Measurements from ENCODE around the gene DES.

The DES gene

DNA sequence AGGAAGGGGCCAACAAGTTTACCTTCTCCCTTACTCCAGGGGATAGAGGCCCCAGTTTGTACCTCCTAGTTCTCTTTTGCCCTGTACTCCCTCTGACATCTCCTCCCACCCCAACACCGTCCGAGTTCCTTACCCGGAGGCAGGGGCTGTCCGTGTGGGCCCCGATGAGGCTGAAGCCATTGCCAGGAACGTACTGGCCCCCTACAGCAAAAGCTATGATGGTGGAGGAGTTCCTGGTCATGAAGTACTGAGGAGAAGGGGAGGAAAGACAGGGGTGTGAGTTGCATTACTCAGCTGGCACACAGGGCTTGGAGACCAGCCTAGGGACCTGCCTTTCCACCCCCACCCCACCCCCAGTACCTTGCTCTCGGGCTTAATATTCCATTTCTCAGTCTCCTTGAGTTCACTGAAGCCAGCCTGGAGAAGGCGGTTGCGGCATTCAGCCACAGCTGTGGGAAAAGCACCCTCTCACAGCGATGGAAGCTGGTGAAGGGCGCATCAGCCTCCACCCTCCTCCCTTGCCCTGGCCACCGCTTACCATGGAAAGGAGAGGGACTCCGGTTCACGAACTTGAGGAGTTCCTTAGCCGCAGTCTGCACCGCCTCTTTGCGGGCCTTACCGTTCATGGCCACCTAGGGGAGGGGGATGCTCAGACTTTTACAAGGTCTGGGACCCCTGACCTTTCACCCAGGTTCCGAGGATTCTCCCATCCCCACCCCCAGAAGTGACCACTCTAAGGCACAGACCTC, 31.5 kb upstream of the DES start:
- DNase-seq = no peak
- H3K4me3 ChIP-seq (ENCODE audit: low read length) = peak overlapping the region; percentile 91
- peak overlapping the region; percentile 74; the same call in 1 of the 2 replicates for H3K27ac ChIP-seq (ENCODE audit: low read length)

GRCh38 chr2:219387306-219388120, 30.7 kb upstream of the DES start, which contains the start of gene DNPEP:
Gene DNPEP, minus strand, starts transcription at chr2:219387912. Its CDS starts 118 bp downstream, at chr2:219387794.
- Histone ChIP-seq H3K4me3 (ENCODE audit: low read length) (peak within 1 kb of the TSS; percentile 91), H3K36me3 (replicated peaks; ENCODE audit: insufficient read depth, low read length) (peaks cover 8% of the 10 kb centered on the region; the same call in 1 of the 2 replicates), H4K20me1 (ENCODE audit: insufficient read depth, low read length) (no peaks in the 10 kb centered on the region), H3K27ac (ENCODE audit: low read length) (peak within 1 kb of the TSS; percentile 74; the same call in 1 of the 2 replicates), H3F3A (ENCODE audit: insufficient read depth, low read length) (peaks cover 5% of the 10 kb centered on the region), H2AFZ (ENCODE audit: low read length) (peak within 1 kb of the TSS; percentile 83), H3K79me2 (ENCODE audit: low read length) (peaks cover 17% of the 10 kb centered on the region), H3K4me1 (ENCODE audit: low read length) (0 out of 2 replicates have a peak, but pooled peaks cover 4% of the 10 kb centered on the region), H3K9me3 (replicated peaks; ENCODE audit: insufficient read depth, low read length) (no peaks in the 10 kb centered on the region), H3K9me2 (replicated peaks; ENCODE audit: insufficient read depth, low read length) (no peaks in the 10 kb centered on the region), H3K27me3 (replicated peaks; ENCODE audit: insufficient read depth, low read length) (no peaks in the 10 kb centered on the region), H3K4me2 (ENCODE audit: low read depth, low read length) (peak within 1 kb of the TSS; percentile 67), H3K9ac (ENCODE audit: low read length) (peak within 1 kb of the TSS; percentile 89)
- no peak for TF ChIP-seq EZH2phosphoT487 (IDR thresholded peaks at IDR 0.05; ENCODE audit: low read length)
- TF ChIP-seq EZH2 (optimal IDR thresholded peaks at IDR 0.05; ENCODE audit: low read depth, low read length) = no peak
- TF ChIP-seq CTCF (IDR thresholded peaks at IDR 0.05; ENCODE audit: low read length) = no peak
- peak; percentile 85 for DNase-seq

More for the DNA sequence above, 31.5 kb upstream of the DES start:
- TF ChIP-seq CTCF (IDR thresholded peaks at IDR 0.05; ENCODE audit: low read length) = no peak
- no peak for TF ChIP-seq EZH2phosphoT487 (IDR thresholded peaks at IDR 0.05; ENCODE audit: low read length)
- TF ChIP-seq EZH2 (optimal IDR thresholded peaks at IDR 0.05; ENCODE audit: low read depth, low read length) = no peak
- Histone ChIP-seq H3K79me2 (ENCODE audit: low read length) (peaks cover 17% of the 10 kb centered on the region), H2AFZ (ENCODE audit: low read length) (peak overlapping the region; percentile 12), H3K9me3 (replicated peaks; ENCODE audit: insufficient read depth, low read length) (no peaks in the 10 kb centered on the region), H3K27me3 (replicated peaks; ENCODE audit: insufficient read depth, low read length) (no peaks in the 10 kb centered on the region), H3K36me3 (replicated peaks; ENCODE audit: insufficient read depth, low read length) (peaks cover 8% of the 10 kb centered on the region; the same call in 1 of the 2 replicates), H3K4me2 (ENCODE audit: low read depth, low read length) (peak overlapping the region; percentile 67), H3K9ac (ENCODE audit: low read length) (peak overlapping the region; percentile 89), H3K9me2 (replicated peaks; ENCODE audit: insufficient read depth, low read length) (no peaks in the 10 kb centered on the region), H4K20me1 (ENCODE audit: insufficient read depth, low read length) (no peaks in the 10 kb centered on the region), H3F3A (ENCODE audit: insufficient read depth, low read length) (peaks cover 5% of the 10 kb centered on the region), H3K4me1 (ENCODE audit: low read length) (0 out of 2 replicates have a peak, but pooled peaks cover 4% of the 10 kb centered on the region)

DNA sequence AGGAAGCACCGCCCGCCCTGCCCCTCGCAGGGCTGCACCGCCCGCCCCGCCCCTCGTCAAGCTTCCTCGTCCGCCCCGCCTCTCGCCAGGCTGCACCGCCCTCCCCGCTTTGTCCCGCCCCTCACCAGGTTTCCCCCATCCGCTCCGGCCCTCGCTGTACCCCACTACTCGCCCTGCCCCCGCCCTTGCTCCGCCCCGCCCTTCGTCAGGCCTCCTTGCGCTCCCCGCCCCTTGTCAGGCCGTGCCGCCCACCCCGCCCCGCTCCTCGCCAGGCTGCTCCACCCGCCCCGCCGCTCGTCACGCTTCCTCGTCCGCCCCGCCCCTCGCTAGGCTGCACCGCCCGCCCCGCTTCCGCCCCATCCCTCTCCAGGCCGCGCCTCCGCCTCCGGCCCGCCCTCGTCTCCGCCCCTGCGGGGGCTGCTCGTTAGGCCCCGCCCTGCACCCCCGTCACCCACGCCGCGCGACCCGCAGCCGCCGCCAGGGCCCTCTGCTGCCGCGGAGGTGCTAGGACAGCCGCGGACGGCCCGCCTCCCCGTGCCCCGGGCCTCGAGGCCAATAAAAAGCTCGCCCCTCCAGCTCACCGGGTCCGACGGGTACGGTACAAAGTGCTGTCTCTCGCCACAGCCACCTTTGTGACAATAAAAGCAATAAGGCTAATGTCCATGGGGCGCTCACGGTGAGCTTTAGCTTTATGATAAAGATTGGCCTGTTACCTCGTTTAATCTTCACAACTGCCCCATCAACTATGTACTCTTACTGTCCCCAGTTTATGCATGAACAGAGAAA, 29.9 kb upstream of the DES start:
- Histone ChIP-seq H3K9me2 (replicated peaks; ENCODE audit: insufficient read depth, low read length) (no peaks in the 10 kb centered on the region), H3K9me3 (replicated peaks; ENCODE audit: insufficient read depth, low read length) (no peaks in the 10 kb centered on the region), H3K4me3 (ENCODE audit: low read length) (peak overlapping the region; percentile 45), H3K36me3 (replicated peaks; ENCODE audit: insufficient read depth, low read length) (peaks cover 8% of the 10 kb centered on the region; the same call in 1 of the 2 replicates), H2AFZ (ENCODE audit: low read length) (peak overlapping the region; percentile 83), H3K27me3 (replicated peaks; ENCODE audit: insufficient read depth, low read length) (no peaks in the 10 kb centered on the region), H4K20me1 (ENCODE audit: insufficient read depth, low read length) (no peaks in the 10 kb centered on the region), H3F3A (ENCODE audit: insufficient read depth, low read length) (peaks cover 5% of the 10 kb centered on the region), H3K27ac (ENCODE audit: low read length) (peak overlapping the region; percentile 0; the same call in 1 of the 2 replicates), H3K9ac (ENCODE audit: low read length) (peak overlapping the region; percentile 6; the same call in 1 of the 2 replicates), H3K79me2 (ENCODE audit: low read length) (peaks cover 17% of the 10 kb centered on the region), H3K4me1 (ENCODE audit: low read length) (0 out of 2 replicates have a peak, but pooled peaks cover 4% of the 10 kb centered on the region), H3K4me2 (ENCODE audit: low read depth, low read length) (peak overlapping the region; percentile 57)
- TF ChIP-seq EZH2phosphoT487 (IDR thresholded peaks at IDR 0.05; ENCODE audit: low read length) (no peak), CTCF (IDR thresholded peaks at IDR 0.05; ENCODE audit: low read length) (peak; percentile 57)
- DNase-seq = peak; percentile 95
